ENCODE data around the gene SMIM38.

- TF ChIP-seq POLR2AphosphoS5 (IDR thresholded peaks at IDR 0.05; ENCODE audit: borderline replicate concordance, low read depth, low read length), result no peak
- no peak for TF ChIP-seq EZH2 (IDR thresholded peaks at IDR 0.05)
Observed at GRCh38 chr11:69129647-69130046, 26.1 kb upstream of the SMIM38 start.
